ENCODE results near the gene CLSTN1. TPM values are rescaled to one million over a fixed set of nuclear protein-coding genes. Genes with fewer than 3 reads are reported as not detected.

CLSTN1 gene
- total RNA-seq, 1 donor from 2014 or later = 51.1 TPM

GRCh38 chr1:9722378-9722749 lies 101.4 kb downstream of the CLSTN1 start:
- no peak overlapping the region for H3K4me3 ChIP-seq (ENCODE audit: low read length in 3 of 3)
- no peak overlapping the region for H3K9ac ChIP-seq (ENCODE audit: low read depth in 1 of 3, low read length in 3 of 3)
- H3K27ac ChIP-seq (ENCODE audit: low read depth, low read length) = no peak overlapping the region
- H3K36me3 ChIP-seq (ENCODE audit: control insufficient read depth in 3 of 3, insufficient read depth in 3 of 3, low read length in 3 of 3) = peaks cover 4 to 9% (median 4%) of the 10 kb centered on the region in 3 donors
- no peaks in the 10 kb centered on the region for H3K27me3 ChIP-seq (ENCODE audit: control insufficient read depth in 3 of 3, insufficient read depth in 3 of 3, low read length in 3 of 3)
- H3K4me1 ChIP-seq (ENCODE audit: control insufficient read depth in 3 of 3, insufficient read depth in 3 of 3, low read length in 3 of 3) = peaks cover 0 to 5% (median 0%) of the 10 kb centered on the region in 3 donors
- H3K9me3 ChIP-seq (ENCODE audit: control insufficient read depth in 3 of 3, low read length in 3 of 3) = no peaks in the 10 kb centered on the region

- Histone ChIP-seq H3K27ac (ENCODE audit: low read depth, low read length) (no peak overlapping the region), H3K36me3 (ENCODE audit: control insufficient read depth in 3 of 3, insufficient read depth in 3 of 3, low read length in 3 of 3) (peaks cover 4 to 9% (median 4%) of the 10 kb centered on the region in 3 donors), H3K9me3 (ENCODE audit: control insufficient read depth in 3 of 3, low read length in 3 of 3) (no peaks in the 10 kb centered on the region), H3K27me3 (ENCODE audit: control insufficient read depth in 3 of 3, insufficient read depth in 3 of 3, low read length in 3 of 3) (no peaks in the 10 kb centered on the region), H3K4me1 (ENCODE audit: control insufficient read depth in 3 of 3, insufficient read depth in 3 of 3, low read length in 3 of 3) (peaks cover 0 to 5% (median 0%) of the 10 kb centered on the region in 3 donors), H3K9ac (ENCODE audit: low read depth in 1 of 3, low read length in 3 of 3) (no peak overlapping the region), H3K4me3 (ENCODE audit: low read length in 3 of 3) (no peak overlapping the region)
These were observed 102.0 kb downstream of the CLSTN1 start for GRCh38 chr1:9721606-9722377.

GRCh38 chr1:9720785-9721605 lies 102.8 kb downstream of the CLSTN1 start:
- Histone ChIP-seq H3K27ac (ENCODE audit: low read depth, low read length) (no peak overlapping the region), H3K9me3 (ENCODE audit: control insufficient read depth in 3 of 3, low read length in 3 of 3) (no peaks in the 10 kb centered on the region), H3K36me3 (ENCODE audit: control insufficient read depth in 3 of 3, insufficient read depth in 3 of 3, low read length in 3 of 3) (peaks cover 4 to 9% (median 4%) of the 10 kb centered on the region in 3 donors), H3K27me3 (ENCODE audit: control insufficient read depth in 3 of 3, insufficient read depth in 3 of 3, low read length in 3 of 3) (no peaks in the 10 kb centered on the region), H3K4me1 (ENCODE audit: control insufficient read depth in 3 of 3, insufficient read depth in 3 of 3, low read length in 3 of 3) (peaks cover 0 to 5% (median 0%) of the 10 kb centered on the region in 3 donors), H3K9ac (ENCODE audit: low read depth in 1 of 3, low read length in 3 of 3) (no peak overlapping the region), H3K4me3 (ENCODE audit: low read length in 3 of 3) (no peak overlapping the region)

- H3K36me3 ChIP-seq (ENCODE audit: control insufficient read depth in 3 of 3, insufficient read depth in 3 of 3, low read length in 3 of 3) = peaks cover 4 to 9% (median 4%) of the 10 kb centered on the region in 3 donors
- H3K9ac ChIP-seq (ENCODE audit: low read depth in 1 of 3, low read length in 3 of 3) = no peak overlapping the region
- H3K27ac ChIP-seq (ENCODE audit: low read depth, low read length) = no peak overlapping the region
- no peaks in the 10 kb centered on the region for H3K9me3 ChIP-seq (ENCODE audit: control insufficient read depth in 3 of 3, low read length in 3 of 3)
- H3K4me1 ChIP-seq (ENCODE audit: control insufficient read depth in 3 of 3, insufficient read depth in 3 of 3, low read length in 3 of 3) = peaks cover 0 to 5% (median 0%) of the 10 kb centered on the region in 3 donors
- H3K4me3 ChIP-seq (ENCODE audit: low read length in 3 of 3) = no peak overlapping the region
- H3K27me3 ChIP-seq (ENCODE audit: control insufficient read depth in 3 of 3, insufficient read depth in 3 of 3, low read length in 3 of 3) = no peaks in the 10 kb centered on the region
These were observed 103.6 kb downstream of the CLSTN1 start for GRCh38 chr1:9719978-9720722.

GRCh38 chr1:9718006-9718680 lies 105.6 kb downstream of the CLSTN1 start:
- peaks cover 2 to 6% (median 4%) of the 10 kb centered on the region in 3 donors for H3K36me3 ChIP-seq (ENCODE audit: control insufficient read depth in 3 of 3, insufficient read depth in 3 of 3, low read length in 3 of 3)
- H3K4me3 ChIP-seq (ENCODE audit: low read length in 3 of 3) = no peak overlapping the region
- H3K9me3 ChIP-seq (ENCODE audit: control insufficient read depth in 3 of 3, low read length in 3 of 3) = no peaks in the 10 kb centered on the region
- peak overlapping the region; percentile 22 for H3K27ac ChIP-seq (ENCODE audit: low read depth, low read length)
- H3K9ac ChIP-seq (ENCODE audit: low read depth in 1 of 3, low read length in 3 of 3) = no peak overlapping the region
- H3K4me1 ChIP-seq (ENCODE audit: control insufficient read depth in 3 of 3, insufficient read depth in 3 of 3, low read length in 3 of 3) = peaks cover 0 to 5% (median 0%) of the 10 kb centered on the region in 3 donors
- no peaks in the 10 kb centered on the region for H3K27me3 ChIP-seq (ENCODE audit: control insufficient read depth in 3 of 3, insufficient read depth in 3 of 3, low read length in 3 of 3)

GRCh38 chr1:9717193-9718005 lies 106.4 kb downstream of the CLSTN1 start:
- no peaks in the 10 kb centered on the region for H3K27me3 ChIP-seq (ENCODE audit: control insufficient read depth in 3 of 3, insufficient read depth in 3 of 3, low read length in 3 of 3)
- H3K27ac ChIP-seq (ENCODE audit: low read depth, low read length) = peak overlapping the region; percentile 44
- H3K4me1 ChIP-seq (ENCODE audit: control insufficient read depth in 3 of 3, insufficient read depth in 3 of 3, low read length in 3 of 3) = peaks cover 0 to 5% (median 0%) of the 10 kb centered on the region in 3 donors
- peak overlapping the region in 1 of 3 donors; percentile 50 for H3K9ac ChIP-seq (ENCODE audit: low read depth in 1 of 3, low read length in 3 of 3)
- no peak overlapping the region for H3K4me3 ChIP-seq (ENCODE audit: low read length in 3 of 3)
- peaks cover 0 to 2% (median 1%) of the 10 kb centered on the region in 3 donors for H3K36me3 ChIP-seq (ENCODE audit: control insufficient read depth in 3 of 3, insufficient read depth in 3 of 3, low read length in 3 of 3)
- H3K9me3 ChIP-seq (ENCODE audit: control insufficient read depth in 3 of 3, low read length in 3 of 3) = no peaks in the 10 kb centered on the region

- H3K36me3 ChIP-seq (ENCODE audit: control insufficient read depth in 3 of 3, insufficient read depth in 3 of 3, low read length in 3 of 3) = no peaks in the 10 kb centered on the region
- peaks cover 0 to 5% (median 0%) of the 10 kb centered on the region in 3 donors for H3K4me1 ChIP-seq (ENCODE audit: control insufficient read depth in 3 of 3, insufficient read depth in 3 of 3, low read length in 3 of 3)
- no peaks in the 10 kb centered on the region for H3K9me3 ChIP-seq (ENCODE audit: control insufficient read depth in 3 of 3, low read length in 3 of 3)
- peak overlapping the region; percentile 44 for H3K27ac ChIP-seq (ENCODE audit: low read depth, low read length)
- no peak overlapping the region for H3K9ac ChIP-seq (ENCODE audit: low read depth in 1 of 3, low read length in 3 of 3)
- H3K4me3 ChIP-seq (ENCODE audit: low read length in 3 of 3) = no peak overlapping the region
- H3K27me3 ChIP-seq (ENCODE audit: control insufficient read depth in 3 of 3, insufficient read depth in 3 of 3, low read length in 3 of 3) = no peaks in the 10 kb centered on the region
These were observed 107.2 kb downstream of the CLSTN1 start for GRCh38 chr1:9716404-9717192.

GRCh38 chr1:9715536-9716226 lies 108.1 kb downstream of the CLSTN1 start:
- no peaks in the 10 kb centered on the region for H3K9me3 ChIP-seq (ENCODE audit: control insufficient read depth in 3 of 3, low read length in 3 of 3)
- no peaks in the 10 kb centered on the region for H3K27me3 ChIP-seq (ENCODE audit: control insufficient read depth in 3 of 3, insufficient read depth in 3 of 3, low read length in 3 of 3)
- no peaks in the 10 kb centered on the region for H3K36me3 ChIP-seq (ENCODE audit: control insufficient read depth in 3 of 3, insufficient read depth in 3 of 3, low read length in 3 of 3)
- H3K4me3 ChIP-seq (ENCODE audit: low read length in 3 of 3) = no peak overlapping the region
- H3K27ac ChIP-seq (ENCODE audit: low read depth, low read length) = no peak overlapping the region
- H3K4me1 ChIP-seq (ENCODE audit: control insufficient read depth in 3 of 3, insufficient read depth in 3 of 3, low read length in 3 of 3) = peaks cover 0 to 5% (median 0%) of the 10 kb centered on the region in 3 donors
- H3K9ac ChIP-seq (ENCODE audit: low read depth in 1 of 3, low read length in 3 of 3) = no peak overlapping the region
